Thymus (tissue), 11 donors: ENCODE measurements around the gene CS. TPM values are rescaled to one million over a fixed set of nuclear protein-coding genes. Genes with fewer than 3 reads are reported as not detected.

Experiments
- DNase-seq, 9 donors: peaks; one replicate each; pipeline ENCODE4 v3.0.0-alpha.2; 2013; ENCODE audit warnings: low spot score in 9 of 9, low read depth in 6 of 9, missing footprints in 1 of 9
- H3K27ac ChIP-seq, 2 donors: one replicate each; pipeline ENCODE4 v1.5.1; 2013; ENCODE audit warnings: control low read depth in 1 of 2, low read depth in 1 of 2, low read length in 1 of 2, mild to moderate bottlenecking in 1 of 2, moderate library complexity in 1 of 2
- H3K27me3 ChIP-seq, 2 donors: one replicate each; pipeline ENCODE4 v1.5.1; 2013; ENCODE audit warnings: low read length in 1 of 2; ENCODE audit not compliant: control insufficient read depth in 2 of 2, insufficient read depth in 1 of 2
- H3K36me3 ChIP-seq, 2 donors: one replicate each; pipeline ENCODE4 v1.5.1; 2013; ENCODE audit warnings: low read length in 1 of 2, mild to moderate bottlenecking in 1 of 2, moderate library complexity in 1 of 2; ENCODE audit not compliant: control insufficient read depth in 2 of 2, insufficient read depth in 2 of 2
- H3K4me1 ChIP-seq, 2 donors: one replicate each; pipeline ENCODE4 v1.5.1; 2013; ENCODE audit warnings: low read length in 2 of 2; ENCODE audit not compliant: control insufficient read depth in 2 of 2, insufficient read depth in 2 of 2
- H3K4me3 ChIP-seq, 2 donors: one replicate each; pipeline ENCODE4 v1.5.1; 2013; ENCODE audit warnings: low read length in 2 of 2, control low read depth in 1 of 2, mild to moderate bottlenecking in 1 of 2
- H3K9me3 ChIP-seq, 2 donors: one replicate each; pipeline ENCODE4 v1.5.1; 2013; ENCODE audit warnings: low read length in 1 of 2, mild to moderate bottlenecking in 1 of 2; ENCODE audit not compliant: control insufficient read depth in 2 of 2, insufficient read depth in 1 of 2
- WGBS: extraction: QIAGEN DNeasy Blood & Tissue Kit; methylation state at CpG from one replicate; pipeline ENCODE4 v1.1.7; 2013; 5-methylcytosine and 5-hydroxymethylcytosine counted together
- polyA plus RNA-seq: library from polyadenylated mRNA; stranded (reverse); fragments of 200-250 nt; gene quantifications from one replicate; pipeline ENCODE4 v1.2.3, GENCODE V29; 2013
- total RNA-seq: library from RNA; stranded (reverse); fragments of 120-200 nt; gene quantifications from one replicate; pipeline ENCODE4 v1.2.4, GENCODE V29; 2013
- donor health status: healthy.

The CS gene
- total and polyA plus RNA-seq, 2 donors = 46.3 to 53.6 TPM

DNA sequence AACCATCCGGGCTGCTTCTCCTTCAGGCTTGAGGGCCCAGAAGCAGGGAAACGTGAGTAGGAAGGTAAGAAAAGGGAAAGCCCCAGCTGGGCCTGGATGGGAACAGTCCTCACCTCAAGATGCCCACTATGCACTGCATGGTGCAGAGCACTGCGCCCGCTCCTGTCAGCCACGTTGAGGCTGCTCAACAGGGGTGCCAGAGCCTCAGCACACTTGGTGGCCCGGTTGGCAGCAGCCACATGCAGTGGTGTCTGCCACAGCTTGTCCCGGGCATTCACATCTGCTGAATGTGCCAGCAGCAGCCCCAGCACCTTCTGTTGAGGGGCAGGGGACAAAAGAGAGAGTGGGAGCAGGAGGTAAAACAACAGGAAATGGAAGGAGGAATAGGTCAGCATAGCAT lies 44.5 kb downstream of the CS start:
- no peak overlapping the region for H3K27ac ChIP-seq
- WGBS = 98% methylated on average over 7 of the region's 7 CpGs
- no peak overlapping the region for H3K4me3 ChIP-seq
- H3K4me1 ChIP-seq = peaks cover 14 to 20% of the 10 kb centered on the region in 2 donors
- H3K27me3 ChIP-seq = no peaks in the 10 kb centered on the region
- peaks cover 40 to 55% of the 10 kb centered on the region in 2 donors for H3K36me3 ChIP-seq
- H3K9me3 ChIP-seq = no peaks in the 10 kb centered on the region
- DNase-seq = no peak

DNA sequence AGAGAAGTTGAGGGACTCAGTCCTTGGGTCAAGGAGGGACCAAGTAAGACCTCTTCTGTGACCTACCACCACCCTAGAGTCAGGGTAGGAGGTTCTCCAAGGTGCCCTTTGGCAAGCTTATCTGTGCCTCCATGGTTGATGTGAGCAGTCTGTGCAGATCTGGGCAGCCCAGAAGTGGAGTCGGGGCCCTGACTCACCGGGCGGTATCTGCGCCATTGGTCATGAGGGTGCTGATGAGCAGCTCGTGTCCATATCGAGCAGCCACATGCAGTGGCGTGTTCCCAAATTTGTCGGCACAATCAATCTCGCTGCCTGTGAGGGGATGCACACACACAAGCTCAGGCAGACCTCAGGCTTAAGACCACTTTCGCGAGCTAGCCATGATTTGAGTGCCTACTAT lies 47.0 kb downstream of the CS start:
- H3K36me3 ChIP-seq = peaks cover 55 to 74% of the 10 kb centered on the region in 2 donors

DNA sequence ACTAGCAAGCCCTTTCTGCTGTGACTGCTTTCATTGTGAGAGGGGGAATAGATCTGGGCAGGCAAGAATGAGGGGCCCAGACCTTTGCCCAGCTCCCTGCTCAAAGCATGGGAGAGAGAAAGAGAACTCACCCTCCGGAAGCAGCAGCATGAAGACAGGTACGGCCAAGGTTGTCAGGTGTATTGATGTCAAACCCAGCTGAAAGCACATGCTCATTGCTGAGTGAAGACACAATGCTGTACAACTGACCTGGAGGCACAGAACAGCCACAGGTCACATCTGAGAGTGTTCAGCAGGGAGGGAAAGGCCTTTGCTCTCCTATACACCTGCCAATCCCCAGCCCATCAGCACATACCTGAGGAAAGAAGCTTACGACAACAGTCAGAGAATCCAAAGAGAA lies 47.5 kb downstream of the CS start:
- Histone ChIP-seq H3K27me3 (no peaks in the 10 kb centered on the region), H3K4me1 (peaks cover 8 to 14% of the 10 kb centered on the region in 2 donors), H3K27ac (no peak overlapping the region), H3K4me3 (no peak overlapping the region), H3K36me3 (peaks cover 59 to 78% of the 10 kb centered on the region in 2 donors), H3K9me3 (no peaks in the 10 kb centered on the region)
- WGBS = 98% methylated on average over 3 of the region's 3 CpGs
- DNase-seq = no peak

More for the DNA sequence above, 47.0 kb downstream of the CS start:
- no peak for DNase-seq
- H3K27me3 ChIP-seq = no peaks in the 10 kb centered on the region
- WGBS = 98% methylated on average over 11 of the region's 11 CpGs
- H3K9me3 ChIP-seq = no peaks in the 10 kb centered on the region
- H3K27ac ChIP-seq = no peak overlapping the region
- H3K4me1 ChIP-seq = peaks cover 8 to 14% of the 10 kb centered on the region in 2 donors
- H3K4me3 ChIP-seq = no peak overlapping the region

DNA sequence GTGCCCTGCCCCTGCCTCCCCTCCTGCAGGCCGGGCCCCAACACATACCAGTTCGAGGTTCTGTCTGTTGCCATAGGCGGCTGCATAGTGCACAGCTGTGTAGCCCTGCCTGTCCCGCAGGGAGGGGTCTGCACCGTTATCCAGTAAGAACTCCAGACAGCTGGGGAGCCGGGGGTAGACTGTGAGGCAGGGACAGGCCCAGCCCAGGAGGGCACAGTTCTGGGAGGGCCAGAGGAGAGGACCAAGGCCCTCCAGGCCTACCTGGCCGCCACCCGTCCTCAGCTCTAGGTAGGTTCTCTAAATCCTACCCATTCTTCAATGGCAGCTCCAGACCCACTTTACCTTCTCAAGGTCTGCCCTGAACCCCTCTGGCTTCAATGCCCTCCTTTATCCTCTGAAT lies 51.4 kb downstream of the CS start:
- Histone ChIP-seq H3K36me3 (peaks cover 75 to 88% of the 10 kb centered on the region in 2 donors), H3K4me3 (no peak overlapping the region), H3K27ac (no peak overlapping the region), H3K9me3 (no peaks in the 10 kb centered on the region), H3K4me1 (no peaks in the 10 kb centered on the region), H3K27me3 (no peaks in the 10 kb centered on the region)
- 99% methylated on average over 8 of the region's 8 CpGs for WGBS
- DNase-seq = no peak

GRCh38 chr12:56247923-56248322 lies 52.2 kb downstream of the CS start:
- no peak overlapping the region for H3K4me3 ChIP-seq
- no peak overlapping the region for H3K27ac ChIP-seq
- no peaks in the 10 kb centered on the region for H3K27me3 ChIP-seq
- no peak for DNase-seq
- peaks cover 75 to 88% of the 10 kb centered on the region in 2 donors for H3K36me3 ChIP-seq
- no peaks in the 10 kb centered on the region for H3K4me1 ChIP-seq
- no peaks in the 10 kb centered on the region for H3K9me3 ChIP-seq
- WGBS = 97% methylated on average over 16 of the region's 16 CpGs

DNA sequence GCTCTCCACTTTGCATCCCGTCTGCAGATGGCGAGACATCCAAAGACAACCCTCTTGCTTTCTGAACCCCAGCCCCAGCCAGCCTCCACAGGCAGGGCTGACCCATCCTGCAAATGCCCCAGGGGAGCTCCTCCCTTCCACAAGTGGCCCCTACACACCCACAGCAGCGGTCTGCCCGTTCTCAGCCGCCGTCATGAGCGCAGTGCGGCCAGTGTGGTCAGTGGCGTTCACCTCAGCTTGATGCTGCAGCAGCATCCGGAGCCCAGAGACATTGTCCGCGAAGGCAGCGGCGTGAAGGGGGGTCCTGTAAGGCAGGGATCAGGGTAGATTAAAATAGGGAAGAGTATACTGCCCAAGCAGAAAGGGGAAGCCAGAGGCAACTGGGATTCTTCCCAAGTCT lies 55.6 kb downstream of the CS start:
- Histone ChIP-seq H3K4me3 (no peak overlapping the region), H3K9me3 (no peaks in the 10 kb centered on the region), H3K27ac (no peak overlapping the region), H3K4me1 (no peaks in the 10 kb centered on the region), H3K27me3 (no peaks in the 10 kb centered on the region), H3K36me3 (peaks cover 89 to 97% of the 10 kb centered on the region in 2 donors)
- no peak for DNase-seq
- 99% methylated on average over 14 of the region's 14 CpGs for WGBS

- no peak for DNase-seq
- Histone ChIP-seq H3K4me3 (no peak overlapping the region), H3K4me1 (no peaks in the 10 kb centered on the region), H3K36me3 (peaks cover 91 to 92% of the 10 kb centered on the region in 2 donors), H3K9me3 (no peaks in the 10 kb centered on the region), H3K27ac (no peak overlapping the region), H3K27me3 (no peaks in the 10 kb centered on the region)
- WGBS = 96% methylated on average over 3 of the region's 3 CpGs
Measured at GRCh38 chr12:56243731-56244181, 56.4 kb downstream of the CS start.

- no peak for DNase-seq
- no peaks in the 10 kb centered on the region for H3K9me3 ChIP-seq
- WGBS = 98% methylated on average over 13 of the region's 13 CpGs
- no peak overlapping the region for H3K4me3 ChIP-seq
- H3K4me1 ChIP-seq = no peaks in the 10 kb centered on the region
- peaks cover 86 to 88% of the 10 kb centered on the region in 2 donors for H3K36me3 ChIP-seq
- no peaks in the 10 kb centered on the region for H3K27me3 ChIP-seq
- H3K27ac ChIP-seq = no peak overlapping the region
Measured at GRCh38 chr12:56242986-56243385, 57.1 kb downstream of the CS start.

- WGBS = 97% methylated on average over 9 of the region's 9 CpGs
- H3K4me3 ChIP-seq = no peak overlapping the region
- H3K36me3 ChIP-seq = peaks cover 86% of the 10 kb centered on the region in 2 donors
- no peaks in the 10 kb centered on the region for H3K4me1 ChIP-seq
- H3K9me3 ChIP-seq = no peaks in the 10 kb centered on the region
- no peaks in the 10 kb centered on the region for H3K27me3 ChIP-seq
- DNase-seq = no peak
- H3K27ac ChIP-seq = no peak overlapping the region
Measured at GRCh38 chr12:56241424-56242303, 58.5 kb downstream of the CS start.
